ENCODE measurements around the gene QARS1.

DNA sequence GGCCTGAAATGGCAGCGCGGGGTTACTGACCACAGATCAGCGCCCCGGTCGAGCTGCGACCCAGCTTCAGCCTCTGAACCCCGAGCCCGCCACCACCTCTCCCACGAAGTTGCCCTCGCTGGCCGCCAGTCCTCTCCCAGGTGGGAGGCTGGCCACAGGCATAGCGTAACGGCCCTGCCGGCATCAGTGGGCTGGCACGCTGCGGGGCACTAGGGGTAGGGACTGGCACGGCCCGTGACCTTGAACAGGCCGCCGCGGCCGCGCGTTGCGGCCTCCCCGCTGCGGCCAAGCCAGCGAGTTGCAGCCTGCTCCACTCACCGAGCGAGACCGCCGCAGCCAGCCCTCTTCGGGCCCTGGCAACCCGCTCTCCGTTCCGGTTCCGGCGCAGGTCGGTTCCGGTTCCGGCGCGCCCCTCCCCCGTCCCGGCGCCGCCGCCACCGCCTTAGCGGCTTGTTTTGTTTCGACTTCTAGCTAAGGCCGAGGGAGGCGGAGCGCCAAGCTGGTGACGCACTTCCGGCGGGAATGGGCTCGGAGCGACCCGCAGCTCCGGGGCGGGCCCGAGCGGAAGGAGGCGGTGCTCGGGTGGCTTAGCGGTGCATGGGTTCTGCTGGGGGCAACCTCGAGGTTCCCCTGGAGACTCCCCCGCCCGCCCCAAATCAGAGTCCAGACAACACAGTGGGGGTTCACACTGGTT, 16.0 kb upstream of the QARS1 start, which contains the start of gene USP19:
- TF ChIP-seq, protein P1, sequence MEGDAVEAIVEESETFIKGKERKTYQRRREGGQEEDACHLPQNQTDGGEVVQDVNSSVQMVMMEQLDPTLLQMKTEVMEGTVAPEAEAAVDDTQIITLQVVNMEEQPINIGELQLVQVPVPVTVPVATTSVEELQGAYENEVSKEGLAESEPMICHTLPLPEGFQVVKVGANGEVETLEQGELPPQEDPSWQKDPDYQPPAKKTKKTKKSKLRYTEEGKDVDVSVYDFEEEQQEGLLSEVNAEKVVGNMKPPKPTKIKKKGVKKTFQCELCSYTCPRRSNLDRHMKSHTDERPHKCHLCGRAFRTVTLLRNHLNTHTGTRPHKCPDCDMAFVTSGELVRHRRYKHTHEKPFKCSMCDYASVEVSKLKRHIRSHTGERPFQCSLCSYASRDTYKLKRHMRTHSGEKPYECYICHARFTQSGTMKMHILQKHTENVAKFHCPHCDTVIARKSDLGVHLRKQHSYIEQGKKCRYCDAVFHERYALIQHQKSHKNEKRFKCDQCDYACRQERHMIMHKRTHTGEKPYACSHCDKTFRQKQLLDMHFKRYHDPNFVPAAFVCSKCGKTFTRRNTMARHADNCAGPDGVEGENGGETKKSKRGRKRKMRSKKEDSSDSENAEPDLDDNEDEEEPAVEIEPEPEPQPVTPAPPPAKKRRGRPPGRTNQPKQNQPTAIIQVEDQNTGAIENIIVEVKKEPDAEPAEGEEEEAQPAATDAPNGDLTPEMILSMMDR (conservative IDR thresholded peaks at IDR 0.05; ENCODE audit: low read depth in 2 of 2), result no peak
- TF ChIP-seq EZH2phosphoT487 (IDR thresholded peaks at IDR 0.05; ENCODE audit: unreplicated experiment), result no peak
- TF ChIP-seq STAT1 (IDR thresholded peaks at IDR 0.05; ENCODE audit: unreplicated experiment), result no peak
- TF ChIP-seq CREB1 (CRISPR knock-in tag; IDR thresholded peaks at IDR 0.05; ENCODE audit: low read depth), result peak; percentile 89
- no peak for TF ChIP-seq EZH2 (IDR thresholded peaks at IDR 0.05; ENCODE audit: low read depth, unreplicated experiment)
- peak; percentile 80 for TF ChIP-seq POLR2AphosphoS5 (IDR thresholded peaks at IDR 0.05; ENCODE audit: low read depth)
- no peak for TF ChIP-seq ZNF331 (CRISPR knock-in tag; IDR thresholded peaks at IDR 0.05; ENCODE audit: low read depth)
- TF ChIP-seq REST (IDR thresholded peaks at IDR 0.05; ENCODE audit: unreplicated experiment), result no peak
- TF ChIP-seq ZNF114 (CRISPR knock-in tag; IDR thresholded peaks at IDR 0.05), result no peak
- TF ChIP-seq ZNF462 (CRISPR knock-in tag; IDR thresholded peaks at IDR 0.05), result no peak
